ENCODE data around the gene GALNT6.
"Not testable (repeated sequence)": the region's sequence is repeated elsewhere in the genome, so short reads cannot be mapped to it uniquely, and the experiment has no call there.

GALNT6 gene

GRCh38 chr12:51358496-51358895, 32.7 kb downstream of the GALNT6 start:
- no peak for DNase-seq (ENCODE audit: low read depth in 2 of 2)

GRCh38 chr12:51357374-51358047, 33.7 kb downstream of the GALNT6 start:
- peak in 1 of 2 experiments; percentile 20 for DNase-seq (ENCODE audit: low read depth in 2 of 2)

GRCh38 chr12:51351913-51352532, 39.2 kb downstream of the GALNT6 start:
- DNase-seq (ENCODE audit: low read depth in 2 of 2): peak in 1 of 2 experiments; percentile 26

GRCh38 chr12:51349026-51349425, 42.2 kb downstream of the GALNT6 start:
- DNase-seq (ENCODE audit: low read depth in 2 of 2): no peak

- no peak for DNase-seq (ENCODE audit: low read depth in 2 of 2)
Observed at GRCh38 chr12:51348116-51348515, 43.1 kb downstream of the GALNT6 start.

- DNase-seq (ENCODE audit: low read depth in 2 of 2): no peak
Observed at GRCh38 chr12:51346581-51346980, 44.6 kb downstream of the GALNT6 start, which contains the start of gene CELA1. TSS of gene CELA1 (minus strand) at chr12:51346679. CDS start at chr12:51346638, 41 bp downstream.

GRCh38 chr12:51345681-51346080, 45.5 kb downstream of the GALNT6 start:
- no peak for DNase-seq (ENCODE audit: low read depth in 2 of 2)

GRCh38 chr12:51343201-51343600, 48.0 kb downstream of the GALNT6 start:
- DNase-seq (ENCODE audit: low read depth in 2 of 2): no peak

- DNase-seq (ENCODE audit: low read depth in 2 of 2): no peak
Observed at GRCh38 chr12:51342416-51342815, 48.8 kb downstream of the GALNT6 start.

GRCh38 chr12:51341251-51342007, 49.8 kb downstream of the GALNT6 start:
- peak; percentile 56 to 64 for DNase-seq (ENCODE audit: low read depth in 2 of 2)

GRCh38 chr12:51339750-51340149, 51.5 kb downstream of the GALNT6 start:
- DNase-seq (ENCODE audit: low read depth in 2 of 2): no peak

- DNase-seq (ENCODE audit: low read depth in 2 of 2): not testable (repeated sequence)
Observed at GRCh38 chr12:51337336-51337735, 53.9 kb downstream of the GALNT6 start.

- DNase-seq (ENCODE audit: low read depth in 2 of 2): no peak
Observed at GRCh38 chr12:51335931-51336330, 55.3 kb downstream of the GALNT6 start.

GRCh38 chr12:51334764-51335163, 56.4 kb downstream of the GALNT6 start:
- DNase-seq (ENCODE audit: low read depth in 2 of 2): no peak

- DNase-seq (ENCODE audit: low read depth in 2 of 2): no peak
Observed at GRCh38 chr12:51333536-51333935, 57.7 kb downstream of the GALNT6 start.

- no peak for DNase-seq (ENCODE audit: low read depth in 2 of 2)
Observed at GRCh38 chr12:51330186-51330585, 61.0 kb downstream of the GALNT6 start.

GRCh38 chr12:51329742-51330141, 61.5 kb downstream of the GALNT6 start:
- no peak for DNase-seq (ENCODE audit: low read depth in 2 of 2)

GRCh38 chr12:51328587-51328986, 62.6 kb downstream of the GALNT6 start:
- no peak for DNase-seq (ENCODE audit: low read depth in 2 of 2)

- no peak for DNase-seq (ENCODE audit: low read depth in 2 of 2)
Observed at GRCh38 chr12:51326698-51327439, 64.3 kb downstream of the GALNT6 start.

GRCh38 chr12:51324953-51325352, 66.3 kb downstream of the GALNT6 start:
- DNase-seq (ENCODE audit: low read depth in 2 of 2): no peak

- DNase-seq (ENCODE audit: low read depth in 2 of 2): peak; percentile 43 to 54
Observed at GRCh38 chr12:51323966-51324895, 67.0 kb downstream of the GALNT6 start, which contains the start of gene BIN2. TSS of gene BIN2 (minus strand) at chr12:51324174. CDS start at chr12:51324102, 72 bp downstream.
